ENCODE results near the gene NIPAL3. TPM values are rescaled to one million over a fixed set of nuclear protein-coding genes. Genes with fewer than 3 reads are reported as not detected.

NIPAL3 gene
- total RNA-seq, 1 experiment from 2014 or later = 7.7 TPM

- Histone ChIP-seq H3K79me1 (ENCODE audit: insufficient read depth, low read depth, low read length, poor library complexity, severe bottlenecking) (no peaks in the 10 kb centered on the region), H3K9ac (ENCODE audit: extremely low read depth, insufficient read length, low read length) (no peak overlapping the region), H4K5ac (ENCODE audit: insufficient read length, low read depth, low read length) (no peak overlapping the region), H3K4me1 (ENCODE audit: insufficient read depth, low read length) (no peaks in the 10 kb centered on the region), H2AFZ (ENCODE audit: low read length) (no peak overlapping the region), H2BK15ac (ENCODE audit: low read depth, low read length) (no peak overlapping the region), H3K14ac (ENCODE audit: insufficient read depth, low read length) (no peak overlapping the region), H3K4ac (ENCODE audit: low read depth, low read length) (no peak overlapping the region), H3K56ac (ENCODE audit: insufficient read length, low read depth, low read length) (no peak overlapping the region), H3K23me2 (ENCODE audit: insufficient read length, low read depth, low read length, poor library complexity, severe bottlenecking) (no peaks in the 10 kb centered on the region), H2BK120ac (ENCODE audit: low read depth, low read length, poor library complexity, severe bottlenecking) (no peak overlapping the region), H3K4me2 (ENCODE audit: insufficient read depth, insufficient read length, low read length) (no peak overlapping the region), H3K79me2 (ENCODE audit: insufficient read depth, low read length) (no peaks in the 10 kb centered on the region), H3K9me3 (ENCODE audit: control insufficient read depth, low read depth, low read length) (no peaks in the 10 kb centered on the region), H3K27ac (ENCODE audit: insufficient read length, low read depth, low read length) (no peak overlapping the region), H2BK5ac (ENCODE audit: insufficient read length, low read length) (no peak overlapping the region), H2AK5ac (ENCODE audit: insufficient read length, low read length) (no peak overlapping the region), H3T11ph (ENCODE audit: low read length) (no peak overlapping the region), H2BK20ac (ENCODE audit: low read depth, low read length, poor library complexity, severe bottlenecking) (no peak overlapping the region), H3K18ac (ENCODE audit: insufficient read length, low read depth, low read length) (no peak overlapping the region), H3K23ac (ENCODE audit: insufficient read length, low read depth, low read length) (no peak overlapping the region), H3K27me3 (ENCODE audit: insufficient read depth, low read length) (no peaks in the 10 kb centered on the region), H4K8ac (replicated peaks; ENCODE audit: insufficient read length, low read depth, low read length) (no peak overlapping the region), H4K20me1 (ENCODE audit: control insufficient read depth, insufficient read depth, insufficient read length) (no peaks in the 10 kb centered on the region), H2BK12ac (ENCODE audit: insufficient read length, low read depth, low read length) (no peak overlapping the region), H4K91ac (ENCODE audit: insufficient read length, low read depth, low read length) (no peak overlapping the region)
- H3K9me3 Mint-ChIP-seq = no peaks in the 10 kb centered on the region
- WGBS (ENCODE audit: extremely low coverage, insufficient read length, low lambda C conversion rate) = no CpG with 5 or more reads among the region's 7 CpGs
- H3K4me3 Mint-ChIP-seq = no peak overlapping the region
- no peaks in the 10 kb centered on the region for H3K27me3 Mint-ChIP-seq (ENCODE audit: low read depth)
- peak overlapping the region; percentile 10 to 61 (median 35); a peak in 3 of 7 replicates for H3K27ac Mint-ChIP-seq
- TF ChIP-seq CTCF (conservative IDR thresholded peaks at IDR 0.05) = no peak
- peaks cover 0 to 2% (median 1%) of the 10 kb centered on the region in 3 experiments; a peak in 3 of 7 replicates for H3K36me3 Mint-ChIP-seq (ENCODE audit: insufficient read depth in 1 of 3, low read depth in 3 of 3)
- no peak for DNase-seq
- peaks cover 11 to 34% of the 10 kb centered on the region in 2 experiments for H3K4me1 Mint-ChIP-seq
Observed at GRCh38 chr1:24441480-24441879, 25.9 kb downstream of the NIPAL3 start.

Data from H9 (cell line).